Ascending aorta (tissue), 2 donors: ENCODE data around the gene ISX. TPM values are rescaled to one million over a fixed set of nuclear protein-coding genes. Genes with fewer than 3 reads are reported as not detected.

ENCODE experiments used
- DNase-seq, 2 donors: peaks; one replicate each; pipeline ENCODE4 v3.0.0-alpha.2; 2019; ENCODE audit warnings: low spot score in 2 of 2
- H3K27ac ChIP-seq, 2 donors: fragments of 200-600 bp; sonication (generic); one replicate each; pipeline ENCODE4 v1.5.1; 2016 to 2017; ENCODE audit warnings: mild to moderate bottlenecking in 1 of 2
- H3K27me3 ChIP-seq: fragments of 200-600 bp; sonication (generic); one replicate; pipeline ENCODE4 v1.5.1; 2017
- H3K36me3 ChIP-seq, 2 donors: fragments of 200-600 bp; sonication (generic); one replicate each; pipeline ENCODE4 v1.5.1; 2016
- H3K4me1 ChIP-seq, 2 donors: fragments of 200-600 bp; sonication (generic); one replicate each; pipeline ENCODE4 v1.5.1; 2016 to 2017; ENCODE audit warnings: mild to moderate bottlenecking in 1 of 2
- H3K4me3 ChIP-seq, 2 donors: fragments of 200-600 bp; sonication (generic); one replicate each; pipeline ENCODE4 v1.5.1; 2016 to 2017; ENCODE audit warnings: mild to moderate bottlenecking in 1 of 2
- H3K9me3 ChIP-seq, 2 donors: fragments of 200-600 bp; sonication (generic); one replicate each; pipeline ENCODE4 v1.5.1; 2016
- CTCF ChIP-seq, 3 experiments: fragments of 200-600 bp in 2 of 3; fragments of 450-650 bp in 1 of 3; sonication (generic) in 2 of 3; IDR thresholded peaks; one replicate each; pipeline ENCODE4 v1.5.1; 2016 to 2019; ENCODE audit warnings: antibody characterized with exemption in 3 of 3, mild to moderate bottlenecking in 1 of 3, moderate library complexity in 1 of 3
- intact Hi-C: fragments of 100-400 bp; cut with DNase I; formaldehyde crosslinking; loops from one replicate; pipeline ENCODE4 v1.15.1; 2023
- total RNA-seq: library from RNA; depleted of rRNA; stranded (reverse); fragments of >200 nt; gene quantifications from one replicate; pipeline ENCODE4 v1.1.0, GENCODE V29; 2016

The ISX gene
- total RNA-seq, 1 donor from 2014 or later, result not detected

GRCh38 chr22:35076630-35077029 lies 10.7 kb downstream of the ISX start:
- no peak overlapping the region for H3K4me3 ChIP-seq
- intact Hi-C loops, result no loop called here
- no peak for DNase-seq

DNA sequence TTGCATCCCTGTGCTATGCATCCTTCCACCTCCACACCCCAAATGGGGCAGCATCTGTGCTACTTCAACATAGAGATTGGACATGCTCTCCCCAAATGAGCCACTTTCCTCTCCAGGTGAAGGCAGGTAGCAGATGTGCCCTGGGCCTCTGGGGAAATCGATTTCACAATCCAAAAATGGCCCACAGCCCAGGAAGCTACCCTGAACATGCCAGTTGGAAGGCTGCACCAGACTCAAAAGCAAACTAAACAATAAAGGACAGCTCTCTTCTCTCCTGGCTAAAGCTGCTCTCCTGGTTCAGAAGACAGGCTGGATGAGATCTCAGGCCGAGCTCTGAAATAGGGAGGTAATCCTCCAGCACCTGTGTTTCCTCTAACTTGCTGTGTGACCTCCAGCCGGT lies 19.7 kb downstream of the ISX start:
- Histone ChIP-seq H3K27me3 (no peaks in the 10 kb centered on the region), H3K4me1 (no peaks in the 10 kb centered on the region), H3K36me3 (no peaks in the 10 kb centered on the region), H3K9me3 (no peaks in the 10 kb centered on the region), H3K4me3 (no peak overlapping the region), H3K27ac (no peak overlapping the region)
- DNase-seq, result no peak
- TF ChIP-seq CTCF (IDR thresholded peaks at IDR 0.05), result no peak
- intact Hi-C loops, result no loop called here

More at GRCh38 chr22:35076630-35077029, 10.7 kb downstream of the ISX start:
- Histone ChIP-seq H3K4me1 (no peaks in the 10 kb centered on the region), H3K36me3 (no peaks in the 10 kb centered on the region), H3K9me3 (no peaks in the 10 kb centered on the region), H3K27ac (no peak overlapping the region), H3K27me3 (no peaks in the 10 kb centered on the region)
- no peak for TF ChIP-seq CTCF (IDR thresholded peaks at IDR 0.05)

- H3K36me3 ChIP-seq, result no peaks in the 10 kb centered on the region
- no peak for DNase-seq
- no peaks in the 10 kb centered on the region for H3K4me1 ChIP-seq
- H3K9me3 ChIP-seq, result no peaks in the 10 kb centered on the region
- H3K27me3 ChIP-seq, result no peaks in the 10 kb centered on the region
- H3K27ac ChIP-seq, result no peak overlapping the region
- TF ChIP-seq CTCF (IDR thresholded peaks at IDR 0.05), result no peak
- no peak overlapping the region for H3K4me3 ChIP-seq
- intact Hi-C loops, result no loop called here
These were observed 23.2 kb downstream of the ISX start for GRCh38 chr22:35089139-35089538.

- Histone ChIP-seq H3K27ac (no peak overlapping the region), H3K27me3 (no peaks in the 10 kb centered on the region), H3K4me1 (no peaks in the 10 kb centered on the region), H3K4me3 (no peak overlapping the region), H3K9me3 (no peaks in the 10 kb centered on the region), H3K36me3 (no peaks in the 10 kb centered on the region)
- DNase-seq, result no peak
- no peak for TF ChIP-seq CTCF (IDR thresholded peaks at IDR 0.05)
- intact Hi-C loops, result no loop called here
These were observed 26.4 kb downstream of the ISX start for GRCh38 chr22:35092406-35092805.

GRCh38 chr22:35098921-35099320 lies 33.0 kb downstream of the ISX start:
- Histone ChIP-seq H3K36me3 (no peaks in the 10 kb centered on the region), H3K27me3 (no peaks in the 10 kb centered on the region), H3K27ac (no peak overlapping the region), H3K4me1 (no peaks in the 10 kb centered on the region), H3K9me3 (no peaks in the 10 kb centered on the region), H3K4me3 (no peak overlapping the region)
- no peak for DNase-seq
- intact Hi-C loops, result no loop called here
- no peak for TF ChIP-seq CTCF (IDR thresholded peaks at IDR 0.05)

DNA sequence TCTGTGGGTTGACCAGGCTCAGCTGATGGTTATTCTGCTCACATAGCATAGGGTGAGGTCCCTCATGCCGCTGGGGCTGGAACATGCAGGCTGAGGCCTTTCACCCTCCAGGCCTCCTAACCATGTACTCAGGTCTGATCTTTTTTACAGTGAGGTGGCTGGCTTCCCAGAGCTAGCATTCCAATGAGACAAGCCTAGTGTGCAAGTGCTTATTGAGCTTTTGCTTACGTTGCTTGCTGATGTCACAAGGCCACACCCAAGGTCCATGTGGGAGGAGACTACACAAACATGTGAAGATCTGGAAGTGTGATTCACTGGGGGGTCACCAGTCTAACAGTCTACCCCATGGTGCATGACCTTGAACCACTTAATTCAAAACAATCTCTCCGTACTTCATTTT lies 33.9 kb downstream of the ISX start:
- Histone ChIP-seq H3K36me3 (no peaks in the 10 kb centered on the region), H3K9me3 (no peaks in the 10 kb centered on the region), H3K4me1 (no peaks in the 10 kb centered on the region), H3K27me3 (no peaks in the 10 kb centered on the region), H3K27ac (no peak overlapping the region), H3K4me3 (no peak overlapping the region)
- intact Hi-C loops, result no loop called here
- TF ChIP-seq CTCF (IDR thresholded peaks at IDR 0.05), result no peak
- no peak for DNase-seq
